Ishikawa (cell line): ENCODE results near the gene ATP6V1D.

Experiments used
- CEBPB ChIP-seq: IDR thresholded peaks from 2 replicates; pipeline ENCODE4 v1.6.1; 2012
- CREB1 ChIP-seq: IDR thresholded peaks from 2 replicates; pipeline ENCODE4 v1.6.1; 2012; ENCODE audit warnings: low read depth
- EGR1 ChIP-seq: IDR thresholded peaks from 2 replicates; pipeline ENCODE4 v1.6.1; 2012
- RAD21 ChIP-seq: IDR thresholded peaks from 2 replicates; pipeline ENCODE4 v1.6.1; 2012; ENCODE audit warnings: low read depth
- TAF1 ChIP-seq: IDR thresholded peaks from 2 replicates; pipeline ENCODE4 v1.6.1; 2012; ENCODE audit warnings: low read depth, mild to moderate bottlenecking
- TCF12 ChIP-seq: IDR thresholded peaks from 2 replicates; pipeline ENCODE4 v1.6.1; 2012; ENCODE audit warnings: low read depth
- TEAD4 ChIP-seq: IDR thresholded peaks from 2 replicates; pipeline ENCODE4 v1.6.1; 2012
- TF ChIP-seq, protein P1 (sequence below): IDR thresholded peaks from 2 replicates; pipeline ENCODE4 v1.6.1; 2012; ENCODE audit warnings: low read depth, mild to moderate bottlenecking
- TF ChIP-seq, protein P2 (sequence below): IDR thresholded peaks from 2 replicates; pipeline ENCODE4 v1.6.1; 2012

DNA sequence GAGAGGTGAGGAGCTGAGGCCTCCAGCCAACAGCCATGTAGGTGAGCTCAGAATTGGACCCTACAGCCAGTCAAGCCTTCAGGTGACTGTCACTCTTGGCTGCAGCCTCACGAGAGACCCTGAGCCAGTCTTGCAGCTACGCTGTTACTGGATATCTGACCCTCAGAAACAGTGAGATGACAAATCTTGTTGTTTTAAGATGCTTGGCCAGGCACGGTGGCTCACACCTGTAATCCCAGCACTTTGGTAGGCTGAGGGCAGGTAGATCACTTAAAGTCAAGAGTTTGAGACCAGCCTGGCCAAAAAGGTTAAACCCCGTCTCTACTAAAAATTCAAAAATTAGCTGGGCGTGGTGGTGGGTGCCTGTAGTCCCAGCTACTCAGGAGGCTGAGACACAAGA lies 46.2 kb upstream of the ATP6V1D start:
- TF ChIP-seq, protein P1, sequence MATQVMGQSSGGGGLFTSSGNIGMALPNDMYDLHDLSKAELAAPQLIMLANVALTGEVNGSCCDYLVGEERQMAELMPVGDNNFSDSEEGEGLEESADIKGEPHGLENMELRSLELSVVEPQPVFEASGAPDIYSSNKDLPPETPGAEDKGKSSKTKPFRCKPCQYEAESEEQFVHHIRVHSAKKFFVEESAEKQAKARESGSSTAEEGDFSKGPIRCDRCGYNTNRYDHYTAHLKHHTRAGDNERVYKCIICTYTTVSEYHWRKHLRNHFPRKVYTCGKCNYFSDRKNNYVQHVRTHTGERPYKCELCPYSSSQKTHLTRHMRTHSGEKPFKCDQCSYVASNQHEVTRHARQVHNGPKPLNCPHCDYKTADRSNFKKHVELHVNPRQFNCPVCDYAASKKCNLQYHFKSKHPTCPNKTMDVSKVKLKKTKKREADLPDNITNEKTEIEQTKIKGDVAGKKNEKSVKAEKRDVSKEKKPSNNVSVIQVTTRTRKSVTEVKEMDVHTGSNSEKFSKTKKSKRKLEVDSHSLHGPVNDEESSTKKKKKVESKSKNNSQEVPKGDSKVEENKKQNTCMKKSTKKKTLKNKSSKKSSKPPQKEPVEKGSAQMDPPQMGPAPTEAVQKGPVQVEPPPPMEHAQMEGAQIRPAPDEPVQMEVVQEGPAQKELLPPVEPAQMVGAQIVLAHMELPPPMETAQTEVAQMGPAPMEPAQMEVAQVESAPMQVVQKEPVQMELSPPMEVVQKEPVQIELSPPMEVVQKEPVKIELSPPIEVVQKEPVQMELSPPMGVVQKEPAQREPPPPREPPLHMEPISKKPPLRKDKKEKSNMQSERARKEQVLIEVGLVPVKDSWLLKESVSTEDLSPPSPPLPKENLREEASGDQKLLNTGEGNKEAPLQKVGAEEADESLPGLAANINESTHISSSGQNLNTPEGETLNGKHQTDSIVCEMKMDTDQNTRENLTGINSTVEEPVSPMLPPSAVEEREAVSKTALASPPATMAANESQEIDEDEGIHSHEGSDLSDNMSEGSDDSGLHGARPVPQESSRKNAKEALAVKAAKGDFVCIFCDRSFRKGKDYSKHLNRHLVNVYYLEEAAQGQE: no peak
- no peak for TF ChIP-seq CEBPB
- TF ChIP-seq, protein P2, sequence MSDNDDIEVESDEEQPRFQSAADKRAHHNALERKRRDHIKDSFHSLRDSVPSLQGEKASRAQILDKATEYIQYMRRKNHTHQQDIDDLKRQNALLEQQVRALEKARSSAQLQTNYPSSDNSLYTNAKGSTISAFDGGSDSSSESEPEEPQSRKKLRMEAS: no peak
- TF ChIP-seq EGR1: no peak
- no peak for TF ChIP-seq TEAD4
- TF ChIP-seq TCF12: no peak
- TF ChIP-seq CREB1: no peak
- no peak for TF ChIP-seq RAD21
- TF ChIP-seq TAF1: no peak
